Stimulated activated CD8-positive, alpha-beta memory T cell treated with anti-CD3 and anti-CD28 coated beads, Interleukin-7, amount 100 ng/mL, for 4 hours (primary cell): ENCODE data around the gene PTPRO.
"Not testable (repeated sequence)": the region's sequence is repeated elsewhere in the genome, so short reads cannot be mapped to it uniquely, and the experiment has no call there.

ENCODE experiments used
- DNase-seq, 2 donors: peaks; one replicate each; pipeline ENCODE4 v3.0.0-alpha.2; 2020; ENCODE audit warnings: low read depth in 2 of 2

The PTPRO gene

DNA sequence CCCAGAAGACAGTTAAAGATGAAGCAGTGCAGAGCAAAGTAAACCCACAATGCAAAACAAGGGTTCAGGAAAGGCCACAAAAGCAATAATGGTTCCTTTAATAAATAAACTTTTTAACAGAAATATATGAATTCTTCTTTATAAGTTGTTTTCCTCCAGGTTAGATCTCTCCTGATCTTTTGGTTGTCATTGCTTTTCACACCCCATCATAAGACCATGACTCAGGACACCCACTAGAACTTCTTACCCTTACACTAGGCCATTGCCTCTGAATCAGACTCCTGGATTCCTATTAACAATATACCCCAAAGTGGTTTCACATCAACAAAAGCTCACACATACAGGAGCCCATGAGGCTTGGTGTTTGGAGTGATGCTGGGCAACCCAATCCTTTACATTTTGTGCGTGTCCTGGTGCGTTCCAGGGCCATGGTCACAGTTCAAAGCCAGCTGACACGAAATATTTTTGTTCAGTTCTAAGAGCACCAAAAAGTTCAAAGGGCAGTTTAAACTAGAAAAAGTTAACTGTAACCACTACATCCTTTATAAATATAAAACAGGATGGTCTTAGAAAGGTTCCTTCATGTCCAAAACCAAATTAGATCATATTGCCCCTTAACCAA is 279.9 kb downstream of the PTPRO start:
- no peak for DNase-seq

DNA sequence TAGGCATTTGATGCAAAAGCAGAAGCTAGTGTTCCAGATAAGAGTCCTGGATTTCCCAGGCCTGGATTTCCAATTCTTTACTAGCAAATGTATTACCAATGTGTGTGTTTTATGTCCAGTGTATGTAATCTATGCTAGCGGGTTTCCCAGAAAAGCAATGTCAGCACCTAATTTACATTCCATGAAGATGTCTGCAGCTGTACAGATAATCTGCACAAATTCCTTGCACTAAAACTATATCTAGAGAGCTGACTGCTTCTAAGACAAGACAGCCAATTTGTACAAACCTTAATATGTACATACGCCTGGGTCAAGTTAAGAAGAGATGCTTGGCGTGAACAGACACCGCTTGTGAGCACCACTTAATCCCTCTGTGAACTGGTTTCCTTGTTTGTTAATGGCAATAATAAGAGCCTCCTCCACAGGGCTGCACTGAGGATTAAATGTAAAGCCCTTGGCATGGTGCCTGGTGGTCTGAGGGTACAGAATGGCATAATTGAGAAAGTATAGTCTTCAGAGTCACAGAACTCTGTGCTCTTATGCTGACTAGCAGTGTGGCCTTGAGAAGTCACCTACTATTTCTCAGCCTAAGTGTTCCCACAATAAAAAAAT is 281.3 kb downstream of the PTPRO start:
- no peak for DNase-seq

DNA sequence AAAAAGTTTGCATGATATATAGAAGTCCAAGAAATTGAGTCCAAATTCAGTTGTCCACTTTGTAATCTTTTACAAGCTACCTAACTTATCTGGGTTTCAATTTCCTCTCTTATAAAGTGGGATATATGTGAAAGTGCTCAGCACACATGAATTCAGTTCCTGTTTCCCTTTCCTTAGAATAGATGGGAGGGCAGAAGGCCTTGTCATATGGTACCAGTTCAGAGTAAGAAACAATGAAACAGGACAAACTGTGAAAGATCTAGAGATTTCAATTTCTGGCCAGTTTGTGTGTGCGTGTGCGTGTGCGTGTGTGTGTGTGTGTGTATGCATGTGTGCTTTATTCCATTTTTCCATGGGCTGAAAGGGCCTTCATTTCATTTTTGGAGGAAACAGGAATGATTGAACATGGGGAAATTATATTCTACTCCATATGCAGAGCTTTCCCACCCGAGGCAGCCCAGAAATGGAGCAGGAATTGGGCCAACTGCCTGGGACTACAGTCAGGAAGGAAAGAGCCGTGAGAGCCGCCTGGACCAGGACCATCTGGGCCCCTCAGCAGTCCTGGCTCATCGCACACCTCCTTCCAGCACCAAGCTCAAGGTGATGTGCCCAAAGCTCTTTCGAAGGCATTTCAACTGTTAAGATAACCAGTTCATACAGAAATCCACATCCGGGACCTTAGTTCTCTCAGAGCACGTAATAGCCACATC is 283.7 kb downstream of the PTPRO start:
- DNase-seq: no peak

DNA sequence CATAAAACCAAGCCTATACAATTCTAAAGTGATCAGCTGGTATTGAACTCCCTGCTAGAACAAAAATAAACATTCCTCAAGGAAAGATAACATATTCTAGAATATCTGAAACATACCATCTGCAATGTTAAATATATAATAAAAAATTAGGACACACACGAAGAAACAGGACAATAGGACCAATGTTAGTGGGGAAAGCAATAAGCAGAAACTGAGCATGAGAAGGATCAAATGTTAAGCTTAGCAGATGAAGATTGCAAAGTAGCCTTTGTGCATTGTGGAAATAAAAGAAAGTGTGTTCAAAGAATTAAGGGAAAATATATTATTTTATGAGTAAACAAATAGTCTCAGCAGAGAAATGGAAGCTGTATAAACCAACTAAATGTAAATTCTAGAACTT is 286.1 kb downstream of the PTPRO start:
- DNase-seq: no peak

DNA sequence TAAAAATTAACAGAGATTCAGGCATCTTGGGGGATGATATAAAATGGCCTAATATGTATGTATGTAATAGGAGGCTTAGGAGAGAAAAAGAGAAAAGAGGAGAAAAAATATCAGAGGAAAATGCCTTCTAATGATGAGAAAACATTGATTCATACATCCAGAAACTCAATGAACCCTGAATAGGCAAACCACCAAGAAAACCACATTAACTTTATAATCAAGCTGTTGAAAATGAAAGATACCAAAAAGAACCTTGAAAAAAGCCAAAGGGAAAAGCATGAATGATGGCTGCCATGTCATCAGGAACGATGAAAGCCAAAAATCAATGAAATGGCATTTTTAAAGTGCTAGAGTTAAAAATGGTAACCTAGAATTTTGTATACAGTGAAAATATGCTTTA is 286.6 kb downstream of the PTPRO start:
- no peak for DNase-seq

DNA sequence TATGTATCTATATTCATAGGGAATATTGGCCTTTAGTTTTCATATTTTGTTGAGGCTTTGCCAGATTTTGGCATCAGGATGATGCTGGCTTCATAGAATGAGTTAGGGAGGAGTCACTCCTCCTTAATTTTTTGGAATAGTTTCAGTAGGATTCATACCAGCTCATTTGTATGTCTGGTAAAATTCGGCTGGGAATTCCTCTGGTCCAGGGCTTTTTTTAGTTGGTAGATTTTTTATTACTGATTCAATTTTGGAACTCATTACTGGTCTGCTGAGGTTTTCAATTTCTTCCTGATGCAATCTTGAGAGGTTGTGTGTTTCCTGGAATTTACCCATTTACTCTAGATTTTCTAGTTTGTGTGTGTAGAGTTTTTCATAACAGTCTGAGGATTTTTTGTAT is 291.7 kb downstream of the PTPRO start:
- DNase-seq: no peak

DNA sequence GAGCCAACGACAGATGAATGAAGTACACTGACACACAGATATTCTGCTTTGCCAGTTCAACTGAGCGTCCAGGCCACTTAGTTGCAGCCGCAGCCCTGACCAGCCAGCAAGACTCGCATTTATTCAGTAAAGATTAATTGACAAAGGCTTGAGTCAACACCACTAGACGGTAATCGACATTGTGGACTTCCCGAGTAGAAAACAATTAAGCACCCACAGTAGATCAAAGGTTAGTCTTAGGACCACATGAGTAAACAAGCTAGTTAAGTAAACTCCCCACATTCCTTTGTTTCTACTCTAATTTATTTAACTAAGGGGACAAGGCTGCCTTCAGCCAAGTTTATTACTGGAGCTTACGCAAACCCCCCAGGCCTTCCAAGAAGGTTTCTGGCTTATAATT is 294.2 kb downstream of the PTPRO start:
- DNase-seq: not testable (repeated sequence)

DNA sequence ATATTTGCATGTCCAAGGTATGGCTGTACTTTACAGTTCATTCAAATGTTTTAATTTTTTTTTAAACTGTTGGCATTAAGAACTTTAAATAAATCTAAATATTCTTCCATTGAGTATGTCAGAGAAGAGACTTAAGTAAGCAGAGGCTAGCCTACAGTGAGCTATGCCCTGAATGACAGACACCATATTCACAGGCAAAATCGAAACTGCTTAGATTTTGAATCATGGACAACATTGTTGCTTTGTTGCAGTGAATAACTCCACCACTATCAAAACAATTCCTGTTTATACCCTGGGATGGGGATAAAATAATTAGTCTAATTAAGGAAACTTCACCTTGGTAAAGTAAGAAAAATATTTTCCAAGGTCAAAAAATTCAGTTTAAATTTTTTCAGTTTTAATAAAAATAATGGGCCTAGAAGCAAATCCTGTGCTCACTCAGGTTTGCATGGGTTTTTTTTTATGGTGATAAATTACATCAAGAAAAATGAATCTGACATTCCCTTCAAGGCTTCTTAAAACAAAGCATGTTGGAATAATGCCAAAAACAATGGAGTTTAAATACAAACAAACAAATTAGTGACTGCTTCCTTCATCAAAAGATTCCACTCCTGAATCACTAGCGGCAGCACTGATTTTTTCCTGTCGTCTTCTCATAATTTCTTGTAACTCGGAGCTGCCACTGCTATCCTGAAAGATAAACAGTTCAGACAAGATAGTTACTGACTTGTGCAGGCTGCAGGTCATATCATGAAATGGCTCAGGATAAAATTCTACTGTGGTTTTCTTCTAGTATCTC is 298.6 kb downstream of the PTPRO start:
- DNase-seq: no peak

DNA sequence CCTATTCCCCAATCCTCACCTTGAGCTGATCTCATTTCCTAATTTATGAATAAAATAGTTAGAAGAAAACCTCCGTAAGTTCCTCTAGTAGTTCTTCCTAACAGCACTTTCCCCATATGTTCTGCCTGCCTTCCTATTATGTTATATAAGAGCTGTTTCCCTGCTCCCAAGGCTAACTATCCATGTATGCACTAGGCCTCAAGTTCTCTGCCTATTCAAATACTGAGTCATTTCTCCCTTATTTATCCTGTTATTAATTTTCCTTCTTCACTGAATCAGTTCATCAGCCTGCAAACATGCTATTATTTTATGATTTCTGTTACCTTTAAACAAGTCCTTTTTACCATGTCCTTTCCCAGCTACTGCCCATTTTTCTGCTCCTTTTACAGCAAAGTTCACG is 302.8 kb downstream of the PTPRO start:
- DNase-seq: no peak

DNA sequence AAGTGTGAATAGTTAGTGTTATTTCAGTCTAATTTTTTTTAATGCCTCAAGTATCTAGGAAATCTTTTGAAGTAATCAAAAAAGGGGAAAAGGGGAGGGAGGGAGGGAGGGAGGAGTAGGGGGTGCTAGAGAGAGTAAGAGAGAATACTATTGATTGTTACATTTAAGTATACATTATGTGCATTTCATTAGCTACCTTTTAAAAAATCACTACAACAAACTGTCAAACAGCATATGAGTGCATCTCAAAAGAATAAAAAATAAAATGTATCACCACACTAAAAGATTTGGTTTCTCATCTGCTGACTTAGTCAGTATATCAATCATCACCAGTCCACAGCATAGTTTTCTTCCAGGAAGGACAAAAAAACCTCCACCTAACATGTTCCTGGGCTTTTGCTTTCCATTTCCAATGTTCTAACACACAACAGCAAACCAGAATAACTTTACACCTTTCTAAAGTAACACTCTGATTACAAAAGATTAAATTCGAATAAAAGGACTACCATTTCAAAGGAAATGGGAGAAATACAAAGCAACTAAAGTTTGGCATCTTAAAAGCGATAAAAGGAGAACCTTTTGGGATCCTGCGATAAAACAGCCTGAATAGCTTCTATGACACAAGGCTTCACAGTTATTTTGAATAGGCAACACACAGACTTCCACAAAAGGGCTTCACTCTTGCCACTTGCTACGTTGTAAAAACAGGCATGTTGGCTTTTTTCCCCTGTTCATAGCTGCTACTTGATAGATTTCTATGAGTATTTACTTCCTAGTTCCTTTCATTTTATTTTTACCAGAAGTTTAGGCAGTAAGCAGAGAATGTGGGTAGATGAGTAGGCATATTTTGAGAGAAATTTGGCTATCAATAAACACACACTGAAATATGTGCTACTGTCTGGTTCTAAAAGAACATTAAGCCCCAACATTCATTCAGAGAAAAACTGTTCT is 306.0 kb downstream of the PTPRO start:
- DNase-seq: no peak

DNA sequence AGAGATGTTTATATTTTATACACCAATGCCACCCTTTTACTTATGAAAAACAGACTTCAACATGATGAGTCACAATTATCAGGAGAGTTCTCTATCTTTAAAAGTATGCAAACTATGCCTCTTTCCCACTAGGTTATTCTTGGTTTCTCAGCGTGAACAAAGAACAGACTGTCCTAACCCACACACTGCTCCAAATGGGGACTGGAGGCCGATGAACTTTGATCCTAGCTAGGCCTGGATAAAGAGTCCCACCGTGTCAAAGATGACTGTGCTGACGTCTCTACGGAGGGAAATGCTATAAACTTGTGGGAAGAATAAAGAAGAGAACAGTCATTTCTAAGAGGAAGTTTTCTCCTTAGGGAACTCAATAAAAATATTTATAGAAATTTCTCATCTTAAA is 306.8 kb downstream of the PTPRO start:
- no peak for DNase-seq

DNA sequence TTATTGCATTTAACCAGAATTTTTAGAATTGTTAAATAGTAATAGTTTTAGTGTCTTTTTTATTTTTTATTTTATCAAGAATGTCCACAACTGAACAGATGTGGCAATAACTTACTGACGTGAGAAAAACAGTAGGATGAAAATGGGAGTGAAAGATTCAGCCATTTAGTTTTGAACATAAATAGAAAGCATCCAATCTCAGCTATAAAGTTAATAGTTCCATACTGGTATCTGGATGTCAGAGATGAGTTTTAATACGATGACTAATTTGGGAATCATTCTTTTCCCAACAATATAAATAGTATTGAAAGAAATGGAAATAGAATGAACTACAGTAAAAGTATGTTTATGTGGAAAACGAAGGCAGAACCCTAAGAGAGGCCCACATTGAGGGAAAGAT is 307.5 kb downstream of the PTPRO start:
- no peak for DNase-seq

DNA sequence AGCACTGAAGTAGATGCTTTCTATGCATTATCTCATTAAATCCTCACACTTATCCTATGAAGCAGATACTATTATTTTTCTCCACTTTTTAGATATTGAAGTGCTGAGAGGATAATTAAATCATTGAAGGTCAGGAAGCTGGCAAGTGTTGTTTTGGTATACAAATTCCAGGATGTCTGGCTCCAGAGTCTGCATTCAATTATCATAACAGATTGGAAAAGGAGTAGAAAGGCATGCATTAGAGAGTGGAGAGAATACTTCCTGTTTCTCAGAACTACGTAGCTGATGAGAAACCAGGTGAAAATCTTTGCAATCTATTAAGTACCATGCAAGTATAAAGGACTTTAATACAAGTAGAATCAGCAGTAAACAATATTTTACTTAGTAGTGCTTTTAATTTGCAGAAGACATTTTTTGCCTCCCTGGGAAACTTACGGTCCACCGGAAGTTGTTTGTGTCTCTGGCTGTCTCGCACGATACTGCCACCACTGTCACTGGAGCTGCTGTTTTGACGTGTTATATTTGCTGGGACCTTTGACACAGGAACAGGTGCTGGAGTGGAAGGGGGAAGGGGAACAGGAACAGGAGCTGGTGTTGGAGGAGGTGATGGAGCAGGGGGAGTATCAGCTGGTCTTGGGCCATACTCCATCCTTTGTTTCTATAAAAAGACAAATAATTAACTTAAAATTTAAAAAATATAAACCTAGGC is 308.9 kb downstream of the PTPRO start:
- DNase-seq: no peak

DNA sequence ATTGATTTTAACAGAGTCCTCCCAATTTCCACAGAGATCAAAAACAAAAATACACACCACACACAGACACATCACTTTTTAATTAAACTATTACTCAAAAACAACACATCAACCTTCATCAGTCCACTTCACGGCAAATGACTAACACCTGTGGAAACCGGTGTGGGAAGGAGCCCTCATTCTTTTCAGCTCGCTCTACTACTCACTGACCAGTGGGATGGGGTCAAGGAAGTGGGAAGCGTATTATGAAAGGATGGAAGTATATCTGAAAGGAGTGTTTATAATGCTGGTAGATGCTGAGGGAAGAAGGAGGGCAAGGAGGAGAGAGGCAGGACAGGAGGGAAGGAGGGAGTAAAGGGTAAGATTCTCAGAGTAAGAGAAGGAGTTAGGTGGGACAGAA is 310.4 kb downstream of the PTPRO start:
- DNase-seq: no peak

DNA sequence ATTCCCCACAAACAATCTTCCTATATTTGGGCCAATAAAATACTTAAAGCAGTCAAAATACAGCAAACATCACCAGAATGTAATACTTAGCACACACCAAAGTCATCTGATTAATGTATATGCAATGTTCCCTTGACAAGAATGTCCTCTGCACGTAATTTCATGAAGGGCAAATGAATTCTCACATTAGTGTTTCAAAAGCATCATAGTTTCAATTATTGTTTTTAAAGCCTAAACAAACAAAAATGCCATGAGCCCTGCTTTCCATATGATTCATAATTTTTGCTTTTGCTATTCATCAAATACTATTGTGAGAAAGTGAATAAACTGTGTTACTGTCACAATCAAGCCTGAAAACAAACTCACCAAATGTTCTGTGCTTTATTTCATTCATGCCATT is 310.9 kb downstream of the PTPRO start:
- no peak for DNase-seq

DNA sequence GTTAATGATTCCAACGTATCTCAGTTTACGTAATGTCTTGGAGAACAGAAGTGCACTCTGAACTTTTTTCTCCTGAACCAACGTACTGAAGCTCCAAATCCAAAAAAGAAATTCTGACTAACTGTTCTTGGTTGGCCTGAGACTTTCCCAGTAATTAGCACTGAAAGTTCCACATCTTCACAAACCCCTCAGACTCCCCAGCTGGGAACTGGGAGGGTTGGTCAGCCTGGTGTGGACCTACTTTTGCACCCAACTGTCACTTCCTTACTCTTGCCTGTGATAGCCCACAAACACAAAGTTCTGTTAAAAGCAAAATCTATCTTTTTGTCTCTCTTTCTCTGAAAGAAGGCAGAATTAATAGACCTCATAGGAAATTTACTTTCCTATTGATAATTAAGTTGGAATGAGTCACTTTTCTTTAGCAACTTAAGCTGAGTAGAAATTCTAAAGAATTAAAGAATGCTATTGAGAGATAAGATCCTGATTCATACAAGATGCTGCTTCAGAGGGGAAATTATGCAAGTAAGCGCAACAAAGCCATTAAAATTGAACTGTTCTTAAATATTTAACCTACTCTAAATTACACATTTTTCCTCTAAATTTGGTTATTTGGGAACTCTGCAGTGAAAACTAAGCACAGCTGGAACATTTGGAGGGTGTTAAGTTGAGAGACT is 311.8 kb downstream of the PTPRO start:
- no peak for DNase-seq

DNA sequence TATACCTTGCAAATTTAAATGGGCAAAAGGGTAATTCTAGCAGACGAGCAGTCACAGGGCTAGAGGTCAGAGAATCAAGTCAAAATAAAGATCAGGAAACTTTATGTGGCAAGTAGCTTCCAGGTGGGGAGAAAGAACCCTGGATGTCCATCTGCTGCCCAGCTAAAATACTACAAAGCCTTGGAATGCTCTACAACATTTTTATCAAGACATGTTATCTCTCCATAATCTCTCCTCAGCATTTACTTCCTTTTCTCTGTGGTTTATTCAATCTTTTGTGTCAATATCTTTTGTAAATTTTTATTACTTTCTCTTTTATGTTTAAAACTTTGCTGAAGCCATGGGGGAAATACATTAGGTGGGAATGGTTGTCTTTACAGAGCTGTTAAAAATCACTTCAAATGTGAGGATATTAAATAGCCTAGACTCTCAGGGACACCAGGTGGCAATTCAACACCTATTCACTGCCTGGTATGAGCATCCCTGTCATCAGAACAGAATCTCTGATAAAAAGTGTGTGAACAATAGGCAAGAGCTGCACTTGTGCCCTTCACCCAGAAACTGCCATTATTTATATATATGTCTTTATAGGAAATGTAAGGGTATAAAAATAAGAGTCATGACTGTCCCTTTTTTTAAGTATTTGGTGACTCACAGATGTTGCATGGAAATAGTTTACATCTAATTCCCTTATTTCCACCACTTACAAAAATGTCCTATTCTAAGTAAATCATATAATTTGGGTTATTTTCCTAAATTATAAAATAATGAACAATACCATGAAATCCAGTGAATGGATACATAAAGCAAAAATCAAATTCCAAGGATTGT is 314.0 kb downstream of the PTPRO start:
- no peak for DNase-seq

DNA sequence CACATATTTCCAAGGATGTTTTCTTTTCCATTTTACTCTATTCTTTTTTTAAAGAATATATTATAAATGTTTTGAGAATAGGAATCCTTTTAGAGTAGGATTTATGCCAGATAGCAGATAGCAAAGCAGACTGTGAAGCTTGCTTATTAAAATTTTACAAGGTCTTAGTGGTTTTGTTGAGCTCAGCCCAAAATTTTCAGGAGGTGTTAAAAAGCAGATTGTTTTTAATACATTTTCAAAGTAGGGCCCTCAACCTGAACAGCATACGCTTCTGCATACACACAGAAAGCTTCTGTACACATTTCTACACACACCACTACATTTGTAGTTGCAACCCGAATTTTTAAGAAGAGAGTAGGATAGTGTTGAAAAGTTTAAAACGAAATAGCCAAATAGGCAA is 315.9 kb downstream of the PTPRO start:
- no peak for DNase-seq

DNA sequence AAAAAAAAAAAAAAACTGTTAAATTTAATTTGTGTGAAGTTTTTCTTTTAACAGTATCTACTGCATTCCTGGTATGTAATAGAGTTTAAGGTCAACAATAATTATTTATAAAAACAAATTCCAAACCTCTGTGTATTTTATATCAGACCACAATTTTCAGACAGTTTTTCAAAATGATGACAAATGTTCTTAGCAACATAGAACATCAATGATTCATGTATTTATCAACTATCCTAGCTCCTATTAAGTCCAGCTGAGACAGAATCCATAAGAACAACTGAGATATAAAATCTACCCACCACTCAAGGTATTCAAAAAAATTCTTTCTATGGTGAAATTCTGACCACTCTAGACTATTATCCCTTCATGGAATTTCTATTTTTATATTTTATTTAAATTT is 322.4 kb downstream of the PTPRO start:
- no peak for DNase-seq
